HG02588 (cell line): Measurements from ENCODE around the gene ATP6V1G3.
"Not testable (repeated sequence)": the region's sequence is repeated elsewhere in the genome, so short reads cannot be mapped to it uniquely, and the experiment has no call there.

ENCODE experiments used
- ATAC-seq: cut with Tn5 transposase; IDR thresholded peaks from one replicate; pipeline ENCODE4 v1.9.1; 2021; ENCODE audit warnings: mild to moderate bottlenecking, moderate library complexity; ENCODE audit not compliant: unreplicated experiment

The ATP6V1G3 gene

GRCh38 chr1:198540580-198540979 is at the start of gene ATP6V1G3:
Gene ATP6V1G3 (minus strand): TSS chr1:198540680. CDS start chr1:198540650, 30 bp downstream.
- ATAC-seq = no peak

- ATAC-seq = no peak
Measured at GRCh38 chr1:198588845-198589244, 48.4 kb upstream of the ATP6V1G3 start.

GRCh38 chr1:198584163-198584562 is 43.7 kb upstream of the ATP6V1G3 start:
- no peak for ATAC-seq

- ATAC-seq = not testable (repeated sequence)
Measured at GRCh38 chr1:198583209-198583802, 42.8 kb upstream of the ATP6V1G3 start.

- no peak for ATAC-seq
Measured at GRCh38 chr1:198577444-198577843, 37.0 kb upstream of the ATP6V1G3 start.

GRCh38 chr1:198575798-198576641 is 35.5 kb upstream of the ATP6V1G3 start:
- peak; percentile 87 for ATAC-seq

GRCh38 chr1:198575292-198575691 is 34.8 kb upstream of the ATP6V1G3 start:
- ATAC-seq = no peak

GRCh38 chr1:198574325-198574724 is 33.8 kb upstream of the ATP6V1G3 start:
- no peak for ATAC-seq

GRCh38 chr1:198564716-198565115 is 24.2 kb upstream of the ATP6V1G3 start:
- ATAC-seq = no peak

- no peak for ATAC-seq
Measured at GRCh38 chr1:198564157-198564556, 23.7 kb upstream of the ATP6V1G3 start.

GRCh38 chr1:198563583-198563982 is 23.1 kb upstream of the ATP6V1G3 start:
- no peak for ATAC-seq

- no peak for ATAC-seq
Measured at GRCh38 chr1:198560161-198560560, 19.7 kb upstream of the ATP6V1G3 start.

- ATAC-seq = no peak
Measured at GRCh38 chr1:198559362-198559761, 18.9 kb upstream of the ATP6V1G3 start.

GRCh38 chr1:198558402-198558801 is 17.9 kb upstream of the ATP6V1G3 start:
- no peak for ATAC-seq

GRCh38 chr1:198556971-198557370 is 16.5 kb upstream of the ATP6V1G3 start:
- peak; percentile 94 for ATAC-seq

- no peak for ATAC-seq
Measured at GRCh38 chr1:198552668-198553416, 12.4 kb upstream of the ATP6V1G3 start.

GRCh38 chr1:198550941-198551524 is 10.6 kb upstream of the ATP6V1G3 start:
- ATAC-seq = no peak

GRCh38 chr1:198549866-198550265 is 9.4 kb upstream of the ATP6V1G3 start:
- peak; percentile 91 for ATAC-seq

GRCh38 chr1:198548890-198549289 is 8.4 kb upstream of the ATP6V1G3 start:
- no peak for ATAC-seq

GRCh38 chr1:198545156-198545555 is 4.7 kb upstream of the ATP6V1G3 start:
- ATAC-seq = no peak

GRCh38 chr1:198544265-198544664 is 3.8 kb upstream of the ATP6V1G3 start:
- ATAC-seq = no peak
